Stimulated activated naive CD8-positive, alpha-beta T cell treated with anti-CD3 and anti-CD28 coated beads, Interleukin-15, amount 100 ng/mL, for 72 hours (primary cell): ENCODE results near the gene COTL1.
"Not testable (repeated sequence)": the region's sequence is repeated elsewhere in the genome, so short reads cannot be mapped to it uniquely, and the experiment has no call there.

ENCODE experiments used
- ATAC-seq: fragments of 150-1000 bp; cut with Tn5 transposase; 2 replicates; pipeline ENCODE4 v1.10.0; 2021; ENCODE audit warnings: mild to moderate bottlenecking, moderate library complexity
- DNase-seq, 2 donors: peaks; one replicate each; pipeline ENCODE4 v3.0.0; 2021 to 2022
- H3K27ac Mint-ChIP-seq, 2 donors: one replicate each; pipeline ENCODE4 v1.8.0; 2022; ENCODE audit warnings: mild to moderate bottlenecking in 2 of 2, mixed read lengths in 2 of 2, moderate library complexity in 2 of 2
- H3K27me3 Mint-ChIP-seq: one replicate; pipeline ENCODE4 v1.8.0; 2022; ENCODE audit warnings: mixed read lengths
- H3K4me1 Mint-ChIP-seq: one replicate; pipeline ENCODE4 v1.8.0; 2022; ENCODE audit warnings: mild to moderate bottlenecking, mixed read lengths
- H3K4me3 Mint-ChIP-seq, 2 donors: one replicate each; pipeline ENCODE4 v1.8.0; 2022; ENCODE audit warnings: mild to moderate bottlenecking in 2 of 2, mixed read lengths in 2 of 2, moderate library complexity in 1 of 2
- H3K9me3 Mint-ChIP-seq, 2 donors: one replicate each; pipeline ENCODE4 v1.8.0; 2022; ENCODE audit warnings: mixed read lengths in 2 of 2

Gene COTL1

GRCh38 chr16:84565669-84566495, 52.0 kb downstream of the COTL1 start:
- ATAC-seq: no peak
- no peak for DNase-seq
- no peak overlapping the region for H3K4me3 Mint-ChIP-seq
- peak overlapping the region; percentile 42 to 85 for H3K27ac Mint-ChIP-seq
- no peaks in the 10 kb centered on the region for H3K27me3 Mint-ChIP-seq
- H3K4me1 Mint-ChIP-seq: peaks cover 26% of the 10 kb centered on the region
- H3K9me3 Mint-ChIP-seq: peaks cover 9 to 12% of the 10 kb centered on the region in 2 donors

GRCh38 chr16:84563786-84564420, 54.0 kb downstream of the COTL1 start:
- Mint-ChIP-seq H3K4me1 (peaks cover 31% of the 10 kb centered on the region), H3K9me3 (no peaks in the 10 kb centered on the region), H3K4me3 (no peak overlapping the region), H3K27me3 (no peaks in the 10 kb centered on the region), H3K27ac (no peak overlapping the region)
- DNase-seq (no peak), ATAC-seq (no peak)

GRCh38 chr16:84563064-84563715, 54.7 kb downstream of the COTL1 start:
- no peak for ATAC-seq
- no peak overlapping the region for H3K4me3 Mint-ChIP-seq
- no peaks in the 10 kb centered on the region for H3K9me3 Mint-ChIP-seq
- no peak for DNase-seq
- H3K27ac Mint-ChIP-seq: peak overlapping the region in 1 of 2 donors; percentile 86
- H3K27me3 Mint-ChIP-seq: no peaks in the 10 kb centered on the region
- H3K4me1 Mint-ChIP-seq: peaks cover 26% of the 10 kb centered on the region

- ATAC-seq (peak; percentile 9), DNase-seq (no peak)
- Mint-ChIP-seq H3K4me3 (no peak overlapping the region), H3K4me1 (peaks cover 26% of the 10 kb centered on the region), H3K9me3 (no peaks in the 10 kb centered on the region), H3K27me3 (no peaks in the 10 kb centered on the region), H3K27ac (peak overlapping the region in 1 of 2 donors; percentile 15)
Measured at GRCh38 chr16:84562174-84562815, 55.6 kb downstream of the COTL1 start.

- H3K27me3 Mint-ChIP-seq: no peaks in the 10 kb centered on the region
- H3K4me3 Mint-ChIP-seq: no peak overlapping the region
- peaks cover 26% of the 10 kb centered on the region for H3K4me1 Mint-ChIP-seq
- no peaks in the 10 kb centered on the region for H3K9me3 Mint-ChIP-seq
- H3K27ac Mint-ChIP-seq: no peak overlapping the region
- ATAC-seq (no peak), DNase-seq (no peak)
Measured at GRCh38 chr16:84561291-84561690, 56.6 kb downstream of the COTL1 start.

GRCh38 chr16:84560269-84560668, 57.6 kb downstream of the COTL1 start:
- H3K4me1 Mint-ChIP-seq: peaks cover 34% of the 10 kb centered on the region
- no peak for DNase-seq
- no peaks in the 10 kb centered on the region for H3K9me3 Mint-ChIP-seq
- no peak overlapping the region for H3K4me3 Mint-ChIP-seq
- no peaks in the 10 kb centered on the region for H3K27me3 Mint-ChIP-seq
- no peak for ATAC-seq
- H3K27ac Mint-ChIP-seq: peak overlapping the region in 1 of 2 donors; percentile 89

- DNase-seq: no peak
- peak; percentile 34 for ATAC-seq
- Mint-ChIP-seq H3K4me3 (no peak overlapping the region), H3K27me3 (no peaks in the 10 kb centered on the region), H3K4me1 (peaks cover 42% of the 10 kb centered on the region), H3K9me3 (no peaks in the 10 kb centered on the region), H3K27ac (peak overlapping the region in 1 of 2 donors; percentile 32)
Measured at GRCh38 chr16:84559311-84559932, 58.5 kb downstream of the COTL1 start.

GRCh38 chr16:84558850-84559249, 59.0 kb downstream of the COTL1 start:
- H3K9me3 Mint-ChIP-seq, H3K27me3 Mint-ChIP-seq, DNase-seq, ATAC-seq, H3K27ac Mint-ChIP-seq, H3K4me3 Mint-ChIP-seq: not testable (repeated sequence)
- H3K4me1 Mint-ChIP-seq: peaks cover 48% of the 10 kb centered on the region

- DNase-seq: no peak
- Mint-ChIP-seq H3K27me3 (no peaks in the 10 kb centered on the region), H3K4me3 (no peak overlapping the region), H3K4me1 (peaks cover 45% of the 10 kb centered on the region), H3K27ac (peak overlapping the region in 1 of 2 donors; percentile 57), H3K9me3 (no peaks in the 10 kb centered on the region)
- ATAC-seq: no peak
Measured at GRCh38 chr16:84557504-84557903, 60.4 kb downstream of the COTL1 start.

GRCh38 chr16:84557059-84557458, 60.8 kb downstream of the COTL1 start:
- ATAC-seq (no peak), DNase-seq (no peak)
- peak overlapping the region in 1 of 2 donors; percentile 57 for H3K27ac Mint-ChIP-seq
- H3K9me3 Mint-ChIP-seq: no peaks in the 10 kb centered on the region
- H3K27me3 Mint-ChIP-seq: no peaks in the 10 kb centered on the region
- H3K4me1 Mint-ChIP-seq: peaks cover 49% of the 10 kb centered on the region
- no peak overlapping the region for H3K4me3 Mint-ChIP-seq

GRCh38 chr16:84555418-84556196, 62.3 kb downstream of the COTL1 start:
- DNase-seq (no peak), ATAC-seq (no peak)
- Mint-ChIP-seq H3K4me3 (peak overlapping the region in 1 of 2 donors; percentile 17), H3K9me3 (no peaks in the 10 kb centered on the region), H3K27me3 (no peaks in the 10 kb centered on the region), H3K4me1 (peaks cover 61% of the 10 kb centered on the region), H3K27ac (no peak overlapping the region)

GRCh38 chr16:84554627-84555328, 63.1 kb downstream of the COTL1 start:
- DNase-seq (no peak), ATAC-seq (no peak)
- no peaks in the 10 kb centered on the region for H3K27me3 Mint-ChIP-seq
- H3K4me3 Mint-ChIP-seq: peak overlapping the region in 1 of 2 donors; percentile 100
- peaks cover 62% of the 10 kb centered on the region for H3K4me1 Mint-ChIP-seq
- no peaks in the 10 kb centered on the region for H3K9me3 Mint-ChIP-seq
- peak overlapping the region in 1 of 2 donors; percentile 94 for H3K27ac Mint-ChIP-seq

- H3K9me3 Mint-ChIP-seq: no peaks in the 10 kb centered on the region
- peaks cover 65% of the 10 kb centered on the region for H3K4me1 Mint-ChIP-seq
- peak overlapping the region; percentile 91 to 100 for H3K4me3 Mint-ChIP-seq
- ATAC-seq: peak; percentile 68
- H3K27me3 Mint-ChIP-seq: no peaks in the 10 kb centered on the region
- peak; percentile 52 to 64 for DNase-seq
- peak overlapping the region; percentile 80 to 94 for H3K27ac Mint-ChIP-seq
Measured at GRCh38 chr16:84553873-84554399, 63.9 kb downstream of the COTL1 start.

GRCh38 chr16:84552135-84552534, 65.7 kb downstream of the COTL1 start:
- peak overlapping the region; percentile 81 for H3K27ac Mint-ChIP-seq
- H3K4me3 Mint-ChIP-seq: peak overlapping the region; percentile 91 to 100
- H3K27me3 Mint-ChIP-seq: no peaks in the 10 kb centered on the region
- no peak for ATAC-seq
- DNase-seq: peak in 1 of 2 donors; percentile 19
- H3K4me1 Mint-ChIP-seq: peaks cover 72% of the 10 kb centered on the region
- no peaks in the 10 kb centered on the region for H3K9me3 Mint-ChIP-seq
